GM19025 (cell line): ENCODE data around the gene ZDHHC1.

Experiments
- ATAC-seq: cut with Tn5 transposase; IDR thresholded peaks from one replicate; pipeline ENCODE4 v1.9.1; 2021; ENCODE audit warnings: mild to moderate bottlenecking, low read depth, moderate library complexity; ENCODE audit not compliant: unreplicated experiment

Gene ZDHHC1, protein sequence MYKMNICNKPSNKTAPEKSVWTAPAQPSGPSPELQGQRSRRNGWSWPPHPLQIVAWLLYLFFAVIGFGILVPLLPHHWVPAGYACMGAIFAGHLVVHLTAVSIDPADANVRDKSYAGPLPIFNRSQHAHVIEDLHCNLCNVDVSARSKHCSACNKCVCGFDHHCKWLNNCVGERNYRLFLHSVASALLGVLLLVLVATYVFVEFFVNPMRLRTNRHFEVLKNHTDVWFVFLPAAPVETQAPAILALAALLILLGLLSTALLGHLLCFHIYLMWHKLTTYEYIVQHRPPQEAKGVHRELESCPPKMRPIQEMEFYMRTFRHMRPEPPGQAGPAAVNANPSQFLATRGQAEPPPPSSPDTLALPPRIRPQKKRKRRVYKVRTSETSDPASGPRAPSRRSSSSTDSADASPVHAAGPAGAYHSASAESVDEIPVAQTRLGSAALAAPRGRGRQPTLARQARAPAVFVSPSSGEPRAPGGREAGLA

DNA sequence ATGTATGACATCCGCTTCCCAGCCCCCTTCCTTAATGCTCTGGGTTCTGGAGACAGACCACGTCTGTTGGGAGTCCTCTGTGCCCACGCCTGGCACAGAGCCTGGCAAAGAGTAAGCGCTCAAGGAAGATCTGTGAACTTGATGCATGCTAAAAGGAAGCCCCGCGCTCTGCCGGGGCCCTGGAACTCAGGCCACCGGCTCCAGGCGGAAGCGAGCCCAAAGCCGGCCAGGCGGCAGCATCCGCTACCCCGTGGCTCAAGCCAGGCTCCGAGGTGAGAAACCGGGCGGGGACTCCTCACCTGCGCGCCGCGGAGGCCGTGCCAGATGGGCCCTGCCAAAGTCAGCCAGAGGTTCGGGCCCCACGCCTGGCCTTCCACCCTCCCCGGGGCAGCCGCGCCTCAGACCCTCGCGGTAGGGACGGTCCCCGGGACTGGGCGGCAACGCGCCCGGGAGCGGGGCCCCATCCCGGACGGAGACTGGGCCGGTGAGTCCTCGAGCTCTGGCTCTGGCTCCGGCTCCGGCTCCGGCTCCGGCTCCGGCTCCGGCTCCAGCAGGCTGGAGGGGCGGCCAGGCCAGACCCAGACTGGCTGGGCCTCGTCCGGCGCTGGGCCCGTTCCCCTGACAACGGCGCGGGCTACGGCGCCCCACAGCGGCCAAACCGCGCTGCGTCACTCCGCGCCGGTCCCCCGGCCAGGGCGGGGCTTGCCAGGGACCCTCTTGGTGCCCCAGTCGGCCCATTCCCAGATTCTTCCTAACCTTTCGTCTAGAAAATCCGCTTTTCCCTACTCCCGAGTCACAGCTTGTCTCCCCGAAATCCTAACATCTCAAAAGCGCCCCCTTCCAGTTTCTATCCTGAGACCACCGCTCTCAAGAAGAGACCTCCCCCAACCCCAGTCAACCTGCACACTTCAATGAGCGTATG lies at the start of gene ZDHHC1:
Gene ZDHHC1 (minus strand): TSS at position 606 of the 922 bp plus-strand sequence. CDS start 8,702 bp downstream, outside the sequence.
- ATAC-seq, result peak; percentile 55

DNA sequence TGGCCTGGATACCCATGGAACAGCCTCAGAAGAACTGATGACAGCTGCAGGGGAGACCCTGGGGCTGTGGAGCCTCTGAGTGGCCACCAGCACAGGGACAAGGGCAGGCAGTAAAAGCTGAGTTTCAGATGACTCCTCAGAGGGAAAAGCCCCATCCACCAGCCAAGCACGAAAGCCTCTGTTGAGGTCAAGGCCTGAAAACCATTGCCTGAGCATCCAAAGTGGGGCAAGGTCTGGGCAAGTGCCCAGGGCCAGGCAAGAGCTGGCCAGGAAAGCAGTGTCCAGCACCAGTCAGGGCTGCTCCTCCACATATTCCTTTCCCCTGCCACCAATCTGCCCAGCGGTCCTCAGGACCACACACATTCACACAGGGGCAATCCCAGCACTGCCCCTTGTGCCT lies 48.3 kb upstream of the ZDHHC1 start:
- no peak for ATAC-seq

DNA sequence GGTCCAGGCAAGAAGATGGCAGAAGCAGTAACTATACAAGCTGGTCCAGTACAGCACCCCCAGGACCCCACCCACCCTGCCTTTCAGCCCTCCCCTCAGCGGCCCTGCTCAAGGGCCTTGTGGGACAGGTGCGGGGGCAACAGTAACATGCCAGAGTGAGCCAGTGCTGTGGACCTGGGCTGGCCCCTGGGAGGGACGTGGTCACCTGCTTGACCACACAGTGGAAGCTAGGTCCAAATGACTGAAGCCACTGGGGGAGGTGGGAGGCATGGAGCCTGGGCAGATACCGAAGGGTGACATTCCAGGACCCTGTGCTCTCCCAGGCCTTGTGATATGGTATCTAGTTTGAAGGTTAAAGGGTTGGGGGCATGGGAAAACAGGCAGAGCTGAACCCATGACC lies 47.4 kb upstream of the ZDHHC1 start:
- no peak for ATAC-seq

DNA sequence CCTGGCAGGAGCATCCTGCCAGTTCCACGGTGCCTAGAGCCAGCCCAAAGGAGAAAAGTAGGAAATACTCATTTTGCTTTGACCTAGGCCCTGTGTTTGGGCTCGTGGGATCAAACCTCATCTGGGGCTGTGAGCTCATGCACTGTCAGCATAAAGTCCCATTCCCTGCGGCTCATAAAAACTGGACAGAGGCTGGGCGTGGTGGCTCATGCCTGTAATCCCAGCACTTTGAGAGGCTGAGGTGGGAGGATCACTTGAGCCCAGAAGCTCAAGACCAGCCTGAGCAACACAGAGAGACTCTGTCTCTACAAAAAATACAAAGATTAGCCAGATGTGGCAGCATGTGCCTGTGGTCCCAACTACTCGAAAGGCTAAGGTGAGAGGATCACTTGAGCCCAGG lies 46.8 kb upstream of the ZDHHC1 start:
- ATAC-seq, result no peak

DNA sequence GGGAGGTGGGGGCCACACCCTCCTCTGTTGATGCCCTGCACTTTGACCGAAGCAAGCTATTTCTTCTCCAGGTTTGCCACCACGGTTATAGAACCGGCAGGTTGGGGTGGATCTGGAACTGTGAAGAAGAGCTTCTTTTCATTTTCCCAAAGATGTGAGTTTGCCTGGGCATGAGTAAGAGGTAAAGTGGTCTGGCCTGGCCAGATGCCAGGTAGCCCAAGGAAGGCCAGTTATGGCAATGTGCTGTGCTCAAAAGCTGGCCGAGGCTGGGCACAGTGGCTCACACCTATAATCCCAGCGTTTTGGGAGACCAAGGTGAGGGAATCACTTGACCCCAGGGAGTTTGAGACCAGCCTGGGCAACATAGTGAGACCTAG lies 46.0 kb upstream of the ZDHHC1 start:
- ATAC-seq, result no peak

DNA sequence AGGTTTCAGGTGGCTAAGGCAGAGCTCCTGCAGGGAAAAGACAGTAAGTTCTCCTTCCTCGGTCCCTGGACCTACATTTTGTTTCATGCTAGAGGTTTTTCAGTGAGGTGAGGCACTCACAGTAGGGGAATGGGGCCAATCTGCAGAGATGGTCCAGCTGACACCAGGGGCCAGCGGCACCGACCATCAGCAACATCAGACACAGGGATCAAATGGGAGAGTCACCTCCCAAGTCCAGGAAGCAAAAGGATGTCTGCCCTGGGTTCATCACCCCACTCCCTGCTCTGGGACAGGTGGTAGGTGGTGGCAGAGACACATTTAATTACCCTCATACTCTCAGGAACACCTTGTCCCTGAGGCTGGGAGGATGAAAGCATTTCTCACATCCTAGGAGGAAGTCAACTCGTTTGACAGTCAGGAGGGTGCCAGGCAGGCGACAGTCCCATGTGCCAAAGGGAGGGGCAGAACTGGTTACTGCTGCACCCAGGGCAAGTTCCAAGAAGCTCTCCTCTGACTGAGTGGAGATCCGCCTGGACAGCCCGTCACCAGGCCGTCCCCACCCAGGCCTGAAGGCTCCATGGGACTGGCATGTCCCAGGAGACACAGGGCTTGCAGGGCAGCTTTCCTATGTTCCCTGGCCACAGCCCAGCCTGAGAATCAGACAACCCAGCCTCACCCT lies 45.5 kb upstream of the ZDHHC1 start:
- no peak for ATAC-seq

DNA sequence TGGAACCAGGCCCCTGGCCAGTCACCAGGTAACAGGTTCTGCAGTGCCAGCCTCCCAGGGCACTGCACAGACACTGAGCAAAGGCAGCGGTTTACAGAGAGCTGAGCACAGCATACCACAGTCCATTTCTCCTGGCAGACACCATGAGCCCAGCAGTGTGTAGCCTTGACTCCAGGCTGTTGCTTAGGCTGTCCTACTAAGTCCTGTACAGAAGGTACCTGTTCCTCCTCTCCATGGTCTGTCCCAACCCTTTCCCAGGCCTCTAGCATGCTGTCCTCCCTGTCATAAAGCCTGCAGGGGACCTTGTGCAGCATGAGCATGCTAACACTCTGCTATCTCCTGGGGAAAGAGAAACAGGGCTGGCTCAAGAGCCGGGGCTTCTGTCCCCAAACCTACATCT lies 44.7 kb upstream of the ZDHHC1 start:
- no peak for ATAC-seq

DNA sequence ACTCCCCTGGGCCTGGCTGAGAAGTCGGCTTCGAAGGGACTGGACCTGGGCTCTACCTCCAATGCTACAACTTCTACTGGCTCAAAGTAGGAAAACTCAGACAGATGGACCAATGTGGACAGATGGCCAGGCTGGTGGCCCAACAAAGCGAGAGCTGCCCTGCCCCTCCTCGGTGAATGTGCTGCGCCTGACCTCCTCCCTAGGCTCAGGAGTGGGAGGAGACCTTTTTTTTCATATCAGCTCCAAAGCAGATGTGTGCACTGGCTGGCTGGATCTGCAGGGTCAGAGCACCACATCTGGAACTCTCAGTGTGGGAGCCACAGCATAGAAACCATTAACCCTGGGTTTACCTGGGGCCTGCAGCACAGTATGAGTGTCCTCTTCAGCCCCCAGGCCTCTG lies 43.9 kb upstream of the ZDHHC1 start:
- no peak for ATAC-seq

DNA sequence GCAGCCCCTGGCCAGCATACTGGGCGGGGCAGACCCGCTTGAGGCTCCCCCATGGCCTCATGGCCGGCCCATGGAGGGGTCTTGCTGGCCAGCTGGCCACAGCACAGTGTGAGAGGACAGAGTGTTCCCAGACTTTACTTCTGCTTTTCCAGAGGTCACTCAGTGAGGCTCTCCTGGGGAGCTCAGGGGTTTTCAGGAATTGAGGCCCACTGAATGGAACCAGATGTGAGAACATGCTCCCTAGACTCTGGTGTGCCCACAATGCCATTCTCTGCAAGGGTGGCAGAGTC lies 43.5 kb upstream of the ZDHHC1 start:
- ATAC-seq, result no peak

DNA sequence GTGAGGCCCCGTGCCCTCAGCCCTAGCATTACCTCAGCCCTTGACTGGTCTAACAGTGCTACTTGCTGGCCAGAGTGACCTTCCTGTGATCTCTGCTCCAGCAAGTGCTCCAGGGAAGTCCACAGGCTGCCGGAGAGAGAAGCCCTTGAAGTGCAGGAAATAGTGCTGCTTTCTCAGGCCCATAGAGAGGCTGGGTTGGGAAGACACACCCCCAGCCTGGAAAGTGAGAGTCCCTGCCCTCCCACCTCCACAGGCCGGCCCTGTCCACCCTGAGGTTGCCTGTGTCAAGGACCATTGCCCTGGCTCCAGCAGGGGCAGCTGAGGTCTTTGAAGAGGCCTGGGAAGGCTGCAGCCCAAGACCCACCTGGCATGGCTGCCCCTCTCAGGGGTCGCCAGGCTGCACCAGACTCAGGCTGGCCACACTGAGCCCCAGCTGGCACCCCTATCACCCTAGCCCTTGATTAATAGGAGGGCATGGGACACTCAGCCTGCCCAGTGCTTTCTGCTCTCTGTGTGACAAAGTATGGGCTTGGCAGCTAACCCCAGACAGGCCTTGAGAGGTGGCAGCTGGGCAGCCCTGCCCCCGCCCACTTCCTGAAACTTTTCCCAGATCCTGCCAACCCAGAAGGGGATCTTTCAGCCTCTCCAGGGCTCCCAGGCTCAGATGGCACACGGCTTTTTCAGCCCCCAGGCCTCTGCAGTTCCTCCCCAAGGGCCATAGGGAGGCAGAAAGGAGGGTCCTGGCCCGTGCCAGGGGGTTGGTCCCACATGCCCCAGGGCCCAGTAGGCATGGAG lies 43.0 kb upstream of the ZDHHC1 start:
- ATAC-seq, result no peak

DNA sequence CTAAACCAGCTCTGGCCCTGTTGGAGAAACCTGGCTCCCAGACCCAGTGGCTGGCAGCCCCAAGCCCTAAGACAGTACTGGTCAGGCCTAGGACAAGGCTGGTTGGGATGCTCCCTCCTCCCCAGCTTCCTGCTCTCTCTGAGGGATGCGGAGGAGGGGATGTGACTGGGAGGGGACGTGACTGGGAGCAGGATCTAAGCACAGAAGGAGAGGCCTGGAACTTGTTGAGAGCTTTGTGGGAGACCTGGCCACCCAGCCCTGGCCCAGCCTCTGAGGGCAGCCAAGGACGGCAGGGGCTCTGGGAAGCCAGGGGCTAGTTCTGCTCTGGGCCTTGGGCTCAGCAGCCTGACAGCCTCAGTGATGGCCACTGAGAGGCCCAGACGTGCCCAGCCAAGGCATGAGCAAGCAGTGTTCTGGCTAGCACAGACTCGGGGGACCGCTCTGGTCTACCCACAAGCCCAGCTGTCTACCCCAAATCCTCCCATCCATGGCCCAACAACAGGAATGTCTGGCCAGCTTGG lies 41.9 kb upstream of the ZDHHC1 start:
- ATAC-seq, result no peak

DNA sequence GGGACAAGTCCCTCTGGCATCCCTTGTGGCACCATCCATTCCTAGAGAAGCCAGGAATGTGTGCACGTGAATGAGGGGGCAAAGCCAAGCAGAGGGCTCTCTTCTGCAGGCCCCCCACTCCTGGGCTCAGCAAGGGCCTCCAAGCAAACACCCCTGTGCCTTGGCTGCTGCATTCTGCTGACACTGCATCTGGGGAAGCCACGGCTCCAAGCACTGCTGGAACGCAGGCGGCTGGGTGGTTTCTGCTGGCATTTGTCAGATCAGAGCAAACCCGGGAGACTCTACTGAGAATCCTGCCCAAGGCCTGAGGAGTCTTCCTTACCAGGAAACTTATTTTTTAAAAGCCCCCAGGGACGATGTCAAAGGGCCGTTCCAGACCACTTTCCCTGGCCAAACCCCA lies 41.3 kb upstream of the ZDHHC1 start:
- no peak for ATAC-seq

DNA sequence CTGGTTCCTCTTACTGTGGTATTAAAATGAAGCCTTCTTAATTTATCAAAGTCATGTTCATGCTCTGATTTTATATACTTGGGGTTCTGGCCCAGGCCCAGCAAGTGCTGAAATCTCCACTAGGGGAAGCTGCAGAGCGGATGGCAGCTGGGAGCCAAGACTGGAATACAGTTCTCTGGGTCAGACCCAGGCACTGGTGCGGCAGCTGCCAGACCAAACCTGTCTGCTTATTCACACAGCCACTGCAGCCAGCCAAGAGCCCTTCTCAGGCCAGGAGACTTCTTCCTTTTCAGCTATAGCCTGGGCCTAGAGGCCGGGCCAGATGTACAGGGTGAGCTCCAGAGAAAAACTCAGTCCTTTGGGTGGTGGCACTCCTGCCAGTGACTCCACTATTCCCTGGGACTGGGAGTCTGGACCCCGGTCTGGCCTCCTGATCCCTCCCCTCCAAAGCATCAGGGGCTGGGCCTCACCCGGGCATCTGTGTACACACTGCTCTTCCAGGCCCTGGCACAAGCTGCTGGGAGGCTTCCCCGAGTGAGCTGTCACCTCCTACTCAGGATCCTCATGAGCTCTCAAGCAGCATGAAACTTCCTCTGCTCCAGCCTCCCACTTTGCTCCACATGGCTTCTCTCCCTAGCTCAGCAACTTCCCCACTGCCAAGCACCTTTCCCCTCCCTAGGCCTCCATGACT lies 40.3 kb upstream of the ZDHHC1 start:
- ATAC-seq, result no peak

DNA sequence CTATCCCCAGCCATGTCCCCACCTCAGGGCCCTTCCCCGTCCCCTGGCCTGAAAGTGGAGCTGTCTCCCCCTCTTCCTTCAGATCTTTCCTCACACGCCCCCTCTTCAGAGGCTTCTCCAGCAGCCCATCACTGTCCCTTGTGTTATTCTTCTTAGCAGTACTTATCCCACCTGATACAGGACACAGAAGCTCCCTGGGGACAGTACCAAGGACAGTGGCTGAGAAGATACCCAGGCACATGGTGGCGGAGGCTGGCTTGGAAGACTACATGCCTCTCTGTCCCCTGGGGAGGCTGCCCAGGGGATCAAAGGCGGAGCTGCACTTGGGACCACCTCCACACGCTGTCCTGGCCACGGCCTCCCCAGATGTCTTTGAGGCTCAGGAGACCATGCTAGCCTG lies 38.6 kb upstream of the ZDHHC1 start:
- ATAC-seq, result no peak

DNA sequence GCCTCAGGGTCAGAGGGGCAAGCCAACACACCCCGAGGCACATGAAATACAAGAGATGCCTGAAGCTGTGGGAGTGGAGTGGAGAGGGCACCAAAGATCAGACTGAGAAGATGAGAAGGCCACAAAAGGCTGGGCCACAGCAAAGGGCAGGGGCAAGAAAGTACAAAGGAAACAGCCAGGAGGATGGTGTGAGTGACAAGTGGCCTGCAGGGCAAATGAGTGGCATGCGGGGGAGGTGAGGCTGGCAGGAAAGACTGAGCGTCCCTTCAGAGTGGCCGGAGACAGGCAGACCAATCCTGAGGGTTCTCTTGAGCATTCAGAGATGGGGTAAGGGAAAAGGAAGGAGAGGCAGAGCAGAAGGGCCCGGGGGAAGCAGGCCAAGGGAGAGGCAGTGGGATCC lies 37.8 kb upstream of the ZDHHC1 start:
- ATAC-seq, result no peak

DNA sequence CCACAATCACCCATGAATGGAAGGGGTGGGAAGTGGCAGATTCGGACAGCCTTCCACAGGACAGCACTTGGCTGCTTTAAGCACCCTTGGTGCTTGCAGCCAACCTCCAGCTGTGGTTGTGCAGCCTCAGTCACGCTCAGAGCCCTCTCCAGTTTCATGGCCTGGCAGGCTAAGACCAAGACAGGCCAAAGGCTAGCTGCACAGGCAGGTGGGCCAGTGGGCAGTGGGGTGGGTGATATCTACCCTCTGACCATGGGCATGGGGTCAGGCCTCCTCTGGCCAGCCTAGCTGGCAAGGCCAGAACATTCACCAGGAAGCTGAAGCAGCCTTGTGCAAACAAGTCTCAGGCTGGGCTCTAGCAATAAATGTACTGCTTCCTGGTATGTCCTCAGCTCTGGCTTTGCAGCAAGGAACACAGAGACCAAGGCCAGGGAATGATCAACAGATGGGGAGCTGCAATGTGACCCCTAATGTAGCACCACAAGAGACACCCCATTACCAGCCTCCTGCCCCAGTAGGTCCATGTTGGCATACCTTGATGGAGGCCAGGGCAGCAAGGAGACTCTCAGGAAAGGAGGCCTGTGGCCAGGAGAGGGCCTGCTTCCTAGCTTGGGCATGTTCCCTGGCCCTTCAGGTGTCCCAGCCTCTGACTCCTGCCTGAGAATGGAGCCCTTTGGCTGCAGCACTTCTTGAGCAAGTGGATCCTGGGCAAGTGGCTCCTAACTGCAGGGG lies 35.6 kb upstream of the ZDHHC1 start:
- ATAC-seq, result no peak

DNA sequence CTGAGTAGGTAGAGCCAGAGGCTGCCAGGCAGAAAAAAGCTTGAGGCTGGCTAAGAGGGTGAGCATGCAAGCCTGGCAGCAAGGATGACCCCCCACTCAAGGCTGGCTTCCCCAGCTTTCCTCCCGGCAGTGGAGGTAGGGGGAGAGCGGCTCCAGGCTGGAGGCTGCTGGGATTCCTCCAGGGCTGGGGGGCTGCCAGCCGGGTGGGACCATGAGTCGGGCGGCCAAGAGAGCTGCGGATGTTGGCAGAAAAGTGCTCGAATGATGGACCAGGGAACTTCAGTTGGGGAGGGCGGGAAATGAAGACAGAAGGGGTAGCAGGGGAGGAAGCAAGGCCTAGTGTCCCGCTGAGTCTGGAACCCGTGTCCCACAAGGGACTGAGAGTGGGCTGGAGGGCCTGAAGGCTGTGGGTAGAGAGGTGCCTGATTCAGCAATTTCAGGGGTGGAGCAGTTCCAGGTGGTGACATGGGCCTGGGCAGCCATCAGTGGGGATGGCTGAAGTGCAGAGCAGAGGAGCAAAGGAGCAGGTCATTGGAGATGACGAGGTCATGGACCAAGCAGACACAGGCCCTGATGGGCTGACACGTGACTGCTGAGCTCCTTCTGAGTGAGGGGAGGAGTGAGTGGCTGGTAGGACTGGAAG lies 34.9 kb upstream of the ZDHHC1 start:
- ATAC-seq, result no peak

DNA sequence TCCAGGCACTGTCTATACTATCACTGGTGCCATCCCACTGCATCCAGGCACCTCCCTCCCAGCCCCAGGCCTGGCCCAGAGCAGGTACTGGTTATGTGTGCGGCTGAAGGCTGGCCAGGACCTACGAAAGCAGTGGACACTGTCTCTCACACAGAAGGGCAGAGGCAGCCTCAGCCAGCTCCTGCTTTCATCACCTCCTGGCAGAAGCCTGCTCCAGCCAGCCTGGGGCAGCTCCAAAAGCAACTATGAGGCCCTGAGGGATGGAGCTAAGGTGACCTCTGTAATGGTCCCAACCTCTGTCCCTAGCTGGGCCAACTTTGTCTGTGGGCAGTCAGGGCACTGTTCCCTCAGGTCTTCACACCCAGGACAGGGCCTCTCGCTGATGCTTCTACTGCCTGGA lies 33.5 kb upstream of the ZDHHC1 start:
- no peak for ATAC-seq
